T-helper 2 cell treated with Interferon-gamma antibody and Interleukin-4, amounts not matched to agents 100 ng/mL and 5 ng/mL, for 36 hours (primary cell): ENCODE results near the gene SLC35D2. TPM values are rescaled to one million over a fixed set of nuclear protein-coding genes. Genes with fewer than 3 reads are reported as not detected.
"Not testable (repeated sequence)": the region's sequence is repeated elsewhere in the genome, so short reads cannot be mapped to it uniquely, and the experiment has no call there.

ENCODE experiments used
- intact Hi-C: fragments of 100-400 bp; cut with micrococcal nuclease; formaldehyde crosslinking; loops from one replicate; pipeline ENCODE4 v1.15.1; 2023
- total RNA-seq: library from RNA; stranded (reverse); gene quantifications from 2 replicates; pipeline ENCODE4 v1.2.3, GENCODE V29; 2022

Gene SLC35D2
- total RNA-seq, 1 donor from 2014 or later = 6.8 TPM

DNA sequence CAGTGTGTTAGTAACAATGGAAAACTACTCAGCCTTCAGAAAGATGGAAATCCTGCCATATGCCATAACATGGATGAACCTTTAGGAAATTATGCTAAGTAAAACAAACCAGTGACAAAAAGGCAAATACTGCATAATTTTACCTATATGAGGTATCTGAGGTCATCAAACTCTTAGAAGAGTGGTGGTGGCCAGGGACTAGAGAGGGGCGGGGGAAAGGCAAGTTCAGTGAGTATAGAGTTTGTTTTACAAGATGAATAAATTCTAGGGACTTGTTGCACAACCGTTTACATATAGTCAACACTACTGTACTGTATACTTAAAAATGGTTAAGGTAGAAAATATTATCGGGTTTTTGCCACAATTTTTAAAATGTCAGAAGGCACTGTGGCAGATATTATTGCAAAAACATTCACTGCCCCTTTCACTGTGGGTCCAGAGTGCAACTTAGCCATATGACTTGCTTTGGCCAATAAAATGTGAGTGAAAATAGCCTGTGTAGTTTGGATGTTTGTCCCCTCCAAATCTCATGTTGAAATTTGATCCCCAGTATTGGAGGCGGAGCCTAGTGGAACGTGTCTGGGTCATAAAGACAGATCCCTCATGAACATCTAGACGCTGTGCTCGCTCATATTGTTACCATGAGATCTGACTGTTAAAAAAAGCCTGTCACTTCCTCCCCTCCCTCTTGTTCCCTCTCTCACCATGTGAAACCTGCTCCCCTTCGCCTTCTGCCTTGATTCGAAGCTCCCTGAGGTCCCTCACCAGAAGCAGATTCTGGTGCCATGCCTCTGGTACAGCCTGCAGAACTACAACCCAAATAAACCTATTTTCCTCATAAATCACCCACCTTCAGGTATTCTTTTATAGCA lies 25.1 kb upstream of the SLC35D2 start:
- intact Hi-C loops = no loop called here

DNA sequence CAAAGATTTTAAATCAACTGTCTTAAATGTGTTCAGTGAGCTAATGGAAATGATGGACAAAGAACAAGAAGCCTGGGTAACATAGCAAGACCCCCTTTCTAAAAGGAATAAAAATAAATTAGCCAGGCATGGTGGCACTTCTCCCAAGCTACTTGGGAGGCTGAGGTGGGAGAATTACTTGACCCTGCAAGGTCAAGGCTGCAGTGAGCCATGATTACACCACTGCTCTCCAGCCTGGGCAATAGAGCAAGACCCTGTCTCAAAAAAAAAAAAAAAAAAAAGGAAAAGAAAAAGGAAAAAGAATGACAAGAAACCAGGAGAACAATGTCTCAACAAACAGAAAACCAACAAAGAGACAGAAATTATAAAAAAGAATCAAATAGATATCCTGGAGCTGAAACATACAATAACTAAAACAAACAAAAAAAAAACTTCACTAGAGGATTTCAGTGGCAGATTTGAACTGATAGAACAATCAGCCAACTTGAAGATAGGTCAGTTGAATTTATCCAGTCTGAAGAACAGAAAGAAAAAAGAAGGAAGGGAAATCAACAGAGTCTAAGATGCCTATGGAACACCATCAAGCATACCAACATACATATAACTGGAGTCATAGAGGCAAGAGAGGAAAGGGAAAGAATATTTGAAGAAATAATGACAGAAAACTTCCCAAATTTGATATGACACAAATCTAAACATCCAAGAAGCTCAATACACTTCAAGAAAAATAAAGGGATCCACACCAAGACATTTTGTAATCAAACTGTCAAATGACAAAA lies 16.8 kb upstream of the SLC35D2 start:
- intact Hi-C loops = no loop called here

DNA sequence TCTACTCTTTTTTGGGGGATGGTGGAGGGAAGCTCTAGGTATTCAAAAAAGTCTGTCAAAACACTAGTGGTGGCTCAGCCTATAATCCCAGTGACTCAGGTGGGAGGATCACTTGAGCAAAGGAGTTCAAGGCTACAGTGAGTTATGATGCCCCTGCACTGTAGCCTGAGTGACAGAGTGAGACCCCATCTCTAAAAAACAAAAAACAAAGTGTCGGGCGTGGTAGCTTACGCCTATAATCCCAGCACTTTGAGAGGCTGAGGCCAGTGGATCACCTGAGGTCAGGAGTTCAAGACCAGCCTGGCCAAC lies 15.8 kb upstream of the SLC35D2 start:
- intact Hi-C loops = no loop called here

DNA sequence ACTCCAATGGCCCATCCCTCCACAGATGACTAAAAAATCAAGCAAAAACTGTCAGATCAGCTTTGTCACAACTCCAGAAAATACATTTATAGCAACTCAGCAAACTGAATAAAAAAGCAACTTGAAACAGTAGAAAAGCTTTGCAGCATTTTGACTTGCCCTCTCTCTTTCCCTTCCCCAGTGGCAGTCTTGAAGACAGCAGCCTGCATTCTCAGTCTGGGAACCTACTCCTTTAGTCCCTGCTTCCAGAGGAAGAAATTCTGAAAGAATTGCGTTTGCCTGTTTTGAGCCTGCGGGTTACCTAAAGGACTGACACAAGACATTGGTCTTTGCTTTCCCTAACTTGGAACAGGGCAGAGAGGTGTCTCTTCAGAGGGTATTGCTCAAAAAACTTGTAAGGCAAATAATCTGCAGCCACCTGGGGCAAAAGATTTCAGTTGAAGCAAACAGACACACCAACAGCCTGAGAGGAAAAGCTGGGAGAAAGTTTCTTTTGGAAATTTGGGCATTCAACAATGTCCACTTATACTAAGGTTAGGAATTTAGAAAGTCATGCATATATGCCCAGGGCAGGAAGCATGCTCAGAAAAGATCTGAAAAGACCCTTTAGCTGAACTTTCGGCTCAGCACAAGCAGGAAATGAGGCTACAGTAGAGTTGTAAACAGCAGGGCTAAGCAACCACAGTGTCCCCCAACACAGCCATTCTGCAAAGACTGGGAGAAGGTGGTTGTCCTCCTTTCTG lies 15.2 kb upstream of the SLC35D2 start:
- intact Hi-C loops = no loop called here

DNA sequence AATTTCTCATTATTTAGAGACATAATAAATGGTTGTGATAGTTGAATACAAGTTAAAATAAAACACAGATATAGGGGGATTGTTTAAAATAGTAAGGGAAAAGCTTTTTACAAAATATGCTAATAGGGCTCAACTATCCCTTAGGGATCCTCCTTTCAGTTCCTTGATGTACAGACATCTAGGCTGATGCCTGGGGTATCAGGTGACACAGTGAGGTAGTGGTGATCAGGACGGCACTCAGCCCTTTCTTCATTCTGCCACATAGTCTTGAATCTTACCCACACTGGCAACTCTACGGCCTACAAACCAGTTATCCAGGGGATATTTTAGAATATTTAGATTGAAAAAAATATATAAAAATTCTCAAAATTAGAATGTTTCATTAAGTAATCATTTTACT lies 12.5 kb upstream of the SLC35D2 start:
- intact Hi-C loops = no loop called here

DNA sequence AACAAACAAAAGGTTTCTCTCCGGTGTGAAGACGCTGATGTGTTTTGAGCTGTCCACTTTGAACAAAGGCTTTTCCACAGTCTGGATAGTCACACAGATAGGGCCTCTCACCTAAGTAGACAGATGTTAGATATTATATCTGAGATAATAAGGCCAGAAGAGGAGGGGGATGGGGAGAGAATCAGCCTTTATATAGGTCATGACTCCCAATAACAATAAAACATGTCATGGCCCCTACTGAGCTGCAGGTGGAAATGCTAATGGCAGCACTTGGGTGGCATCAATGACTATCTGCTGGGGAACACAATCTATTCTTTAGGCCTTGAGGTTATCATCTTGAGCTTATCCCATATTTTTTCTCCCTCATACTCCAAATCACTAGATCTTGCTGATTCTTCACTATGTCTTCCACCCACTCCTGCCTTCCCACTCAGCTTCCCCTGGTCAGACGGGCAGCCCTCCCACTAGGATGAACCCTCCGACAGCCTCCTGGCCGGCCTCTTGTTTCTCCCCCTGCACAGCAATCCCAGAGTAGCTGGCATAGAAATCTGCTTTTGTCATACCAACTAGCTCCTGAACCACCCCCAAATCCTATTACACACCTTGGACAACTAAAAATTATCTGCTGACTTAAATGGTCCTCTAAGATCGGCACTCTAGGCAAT lies 11.5 kb upstream of the SLC35D2 start:
- intact Hi-C loops = no loop called here

DNA sequence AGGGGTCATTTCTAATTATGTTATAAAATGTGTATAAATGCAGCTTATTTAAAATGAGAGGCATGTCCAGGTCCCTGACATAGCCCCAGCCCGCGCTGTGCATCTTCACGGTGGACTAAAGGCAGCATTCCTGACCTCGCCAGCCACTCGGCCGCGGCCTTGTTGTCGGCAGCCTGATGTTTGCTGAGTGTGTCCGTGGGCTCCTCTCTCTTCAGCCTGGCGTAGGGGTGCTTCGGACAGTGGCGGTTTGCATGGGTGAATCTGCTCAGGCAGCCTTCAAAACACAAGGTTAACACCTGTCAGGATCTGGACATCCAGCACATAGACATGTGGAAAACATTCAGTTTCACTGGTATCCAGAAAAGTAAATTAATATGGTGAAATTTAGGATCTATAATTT lies 8.8 kb upstream of the SLC35D2 start:
- intact Hi-C loops = no loop called here

DNA sequence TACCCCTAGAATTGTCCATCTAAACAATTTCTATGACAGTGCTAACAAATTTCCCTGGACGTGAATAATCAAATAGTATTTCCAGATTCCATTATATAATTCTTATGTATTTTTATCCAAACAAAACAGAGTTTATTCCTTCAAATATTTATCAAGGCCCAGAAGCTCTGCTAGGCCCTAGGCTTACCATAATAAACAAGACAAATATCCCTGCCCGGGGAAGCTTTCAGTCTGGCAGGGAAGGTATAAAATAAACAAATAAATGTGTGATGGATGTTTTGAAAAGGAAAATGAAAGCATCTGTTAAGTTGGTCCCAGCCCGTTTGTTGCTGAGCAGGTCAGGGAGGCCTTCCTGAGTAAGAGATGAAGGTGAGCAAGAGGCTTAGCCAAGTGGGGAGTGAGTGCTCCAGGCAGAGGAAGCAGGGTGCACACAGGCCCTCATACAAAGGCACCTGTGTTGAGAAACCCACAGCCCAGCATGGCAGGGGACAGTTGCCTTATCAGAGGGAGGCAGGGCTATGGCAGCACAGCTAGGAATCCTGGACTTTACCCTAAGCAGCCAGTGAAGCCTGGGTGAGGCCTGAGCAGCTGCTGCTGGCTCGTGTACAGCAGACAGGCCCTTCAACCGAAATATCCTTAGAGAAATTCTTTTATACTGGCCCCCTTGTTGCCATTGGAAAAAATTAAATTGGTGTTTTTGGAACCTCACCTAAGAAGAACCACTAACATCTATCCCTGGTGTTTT lies 7.7 kb upstream of the SLC35D2 start:
- intact Hi-C loops = no loop called here

DNA sequence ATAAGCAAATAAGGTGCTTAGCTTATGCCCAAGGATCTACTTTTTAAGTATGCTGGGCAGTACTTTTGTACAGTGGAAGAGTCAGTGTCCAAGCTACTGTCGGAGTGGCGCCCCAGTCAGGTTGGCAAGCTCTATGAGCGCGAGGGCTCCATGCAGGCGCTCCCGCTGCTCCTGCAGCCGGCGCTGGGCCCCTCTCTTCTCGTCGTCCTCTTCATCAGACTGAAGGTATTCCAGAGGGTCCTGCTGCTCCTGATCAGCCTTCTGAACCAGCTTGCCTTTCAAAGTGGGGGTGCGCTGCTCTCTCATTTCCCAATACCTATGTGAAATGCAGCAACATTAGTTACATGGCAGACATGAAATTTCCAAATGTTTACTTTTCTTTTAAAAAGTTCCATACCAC lies 4.6 kb upstream of the SLC35D2 start:
- intact Hi-C loops = no loop called here

DNA sequence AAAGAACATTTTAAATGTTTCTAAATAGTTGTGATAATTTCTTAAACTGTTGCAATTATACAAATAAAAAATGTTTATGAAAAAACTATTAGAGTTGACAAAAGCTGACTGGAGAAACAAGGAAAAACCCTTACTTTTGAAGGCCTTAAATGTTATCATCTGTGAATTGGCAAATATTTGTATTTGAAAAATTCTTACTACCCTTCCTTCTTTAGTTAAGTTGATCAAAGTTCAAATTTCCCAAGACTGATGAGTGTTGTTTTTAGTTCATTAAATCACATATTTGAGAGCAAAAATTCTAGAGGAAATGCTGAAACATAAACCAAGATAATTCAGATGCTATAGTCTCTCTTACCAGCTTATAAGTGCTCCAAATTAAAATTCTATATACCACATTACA lies 2.6 kb upstream of the SLC35D2 start:
- intact Hi-C loops = no loop called here

DNA sequence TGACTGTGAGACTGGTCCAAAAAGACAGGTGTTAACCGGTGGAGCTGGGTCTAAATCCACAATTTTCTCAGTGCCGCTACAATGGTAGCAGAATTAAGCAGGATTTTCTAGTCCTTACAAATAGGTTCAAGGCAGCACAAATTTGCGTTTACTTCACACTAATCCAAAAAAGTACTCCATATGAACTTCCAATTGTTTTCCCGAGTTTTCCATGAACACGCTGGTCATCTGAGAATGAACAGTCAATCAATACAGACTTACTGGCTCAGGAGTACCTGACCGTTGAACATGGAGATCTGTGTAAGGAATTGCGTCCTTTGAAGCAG lies 709 bp downstream of the SLC35D2 start:
- intact Hi-C loops = no loop called here

DNA sequence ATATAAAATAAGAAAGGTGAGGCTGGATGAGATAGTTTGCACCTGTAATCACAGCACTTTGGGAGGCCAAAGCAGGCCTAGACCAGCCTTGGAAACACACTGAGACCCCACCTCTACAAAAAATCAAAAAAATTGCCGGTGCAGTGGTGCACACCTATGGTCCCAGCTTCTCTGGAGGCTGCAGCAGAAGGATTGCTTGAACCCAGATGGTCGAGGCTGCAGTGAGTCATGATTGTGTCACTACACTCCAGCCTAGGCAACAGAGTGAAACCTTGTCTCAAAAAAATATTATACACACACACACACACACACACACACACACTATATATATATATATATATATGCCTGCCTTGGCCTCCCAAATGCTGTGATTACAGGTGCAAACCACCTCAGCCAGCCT lies 1.3 kb downstream of the SLC35D2 start:
- intact Hi-C loops = no loop called here

DNA sequence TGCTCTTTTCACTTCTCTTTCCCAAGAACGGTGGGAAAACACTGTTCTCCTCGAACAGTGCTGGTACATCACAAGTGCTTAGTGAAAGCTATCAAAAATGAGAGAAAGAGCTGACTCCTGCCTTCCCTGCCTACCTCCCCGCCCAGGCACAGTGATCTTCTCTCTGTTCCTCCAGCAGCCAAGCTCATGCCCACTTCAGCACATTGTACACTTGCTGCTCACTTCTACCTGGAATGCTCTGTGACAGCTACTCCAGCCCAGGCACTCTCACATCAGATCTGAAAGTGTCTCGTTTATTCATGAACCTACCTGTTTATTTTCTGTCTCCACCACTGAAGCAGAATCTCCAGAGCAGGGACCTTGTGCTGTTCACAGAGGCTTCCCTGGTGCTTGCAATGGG lies 1.8 kb downstream of the SLC35D2 start:
- intact Hi-C loops = no loop called here

DNA sequence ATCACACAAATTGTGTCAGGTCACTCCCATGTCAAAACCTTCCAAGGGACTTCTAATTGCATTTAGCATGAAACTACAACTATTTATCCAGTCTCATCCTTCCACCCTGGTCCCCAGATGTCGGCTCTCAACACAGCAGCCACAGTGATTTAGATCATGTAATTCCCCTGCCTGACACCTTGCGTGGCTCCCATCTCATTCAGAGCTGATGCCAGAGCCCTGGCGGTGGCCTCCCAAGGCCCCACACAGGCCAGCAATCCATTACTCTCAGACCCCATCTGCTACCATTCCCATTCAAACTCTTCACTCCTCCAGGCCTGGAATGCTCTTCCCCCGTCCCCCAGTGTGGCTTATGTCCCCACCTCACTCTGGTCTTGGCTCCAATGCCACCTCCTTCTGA lies 2.4 kb downstream of the SLC35D2 start:
- intact Hi-C loops = no loop called here

DNA sequence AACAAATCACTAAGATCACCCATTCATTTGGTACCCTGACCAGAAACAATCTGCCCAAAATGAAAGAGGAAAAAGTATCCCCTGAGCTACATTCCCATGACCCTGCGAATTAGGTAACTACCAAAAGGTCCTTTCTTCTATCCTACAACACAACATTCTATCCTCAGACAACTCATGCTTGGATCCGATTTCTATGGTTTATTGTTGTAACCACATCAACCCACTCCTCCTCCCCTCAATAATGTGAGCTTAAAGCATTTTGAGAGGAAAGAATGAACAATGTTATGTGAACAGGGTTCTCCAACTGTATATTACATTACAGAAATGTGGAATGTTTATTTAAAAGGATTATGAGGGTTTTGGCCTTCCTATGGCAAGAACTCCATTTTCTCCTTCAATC lies 4.0 kb downstream of the SLC35D2 start:
- intact Hi-C loops = no loop called here

DNA sequence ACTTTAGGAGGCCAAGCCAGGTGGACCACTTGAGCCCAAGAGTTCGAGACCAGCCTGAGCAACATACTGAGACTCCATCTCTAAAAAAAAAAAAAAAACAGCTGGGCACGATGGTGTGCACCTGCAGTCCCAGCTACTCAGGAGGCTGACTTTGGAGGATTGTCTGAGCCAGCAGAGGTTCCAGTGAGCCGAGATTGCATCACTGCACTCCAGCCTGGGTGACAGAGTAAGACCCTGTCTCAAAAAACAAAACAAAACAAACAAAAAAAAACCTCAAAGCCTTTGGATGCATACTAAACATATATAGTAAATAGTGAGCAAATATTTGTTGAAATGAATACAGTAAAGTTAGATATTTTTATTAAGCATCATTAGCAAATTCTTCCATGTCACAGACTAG lies 5.3 kb downstream of the SLC35D2 start:
- intact Hi-C loops = no loop called here

DNA sequence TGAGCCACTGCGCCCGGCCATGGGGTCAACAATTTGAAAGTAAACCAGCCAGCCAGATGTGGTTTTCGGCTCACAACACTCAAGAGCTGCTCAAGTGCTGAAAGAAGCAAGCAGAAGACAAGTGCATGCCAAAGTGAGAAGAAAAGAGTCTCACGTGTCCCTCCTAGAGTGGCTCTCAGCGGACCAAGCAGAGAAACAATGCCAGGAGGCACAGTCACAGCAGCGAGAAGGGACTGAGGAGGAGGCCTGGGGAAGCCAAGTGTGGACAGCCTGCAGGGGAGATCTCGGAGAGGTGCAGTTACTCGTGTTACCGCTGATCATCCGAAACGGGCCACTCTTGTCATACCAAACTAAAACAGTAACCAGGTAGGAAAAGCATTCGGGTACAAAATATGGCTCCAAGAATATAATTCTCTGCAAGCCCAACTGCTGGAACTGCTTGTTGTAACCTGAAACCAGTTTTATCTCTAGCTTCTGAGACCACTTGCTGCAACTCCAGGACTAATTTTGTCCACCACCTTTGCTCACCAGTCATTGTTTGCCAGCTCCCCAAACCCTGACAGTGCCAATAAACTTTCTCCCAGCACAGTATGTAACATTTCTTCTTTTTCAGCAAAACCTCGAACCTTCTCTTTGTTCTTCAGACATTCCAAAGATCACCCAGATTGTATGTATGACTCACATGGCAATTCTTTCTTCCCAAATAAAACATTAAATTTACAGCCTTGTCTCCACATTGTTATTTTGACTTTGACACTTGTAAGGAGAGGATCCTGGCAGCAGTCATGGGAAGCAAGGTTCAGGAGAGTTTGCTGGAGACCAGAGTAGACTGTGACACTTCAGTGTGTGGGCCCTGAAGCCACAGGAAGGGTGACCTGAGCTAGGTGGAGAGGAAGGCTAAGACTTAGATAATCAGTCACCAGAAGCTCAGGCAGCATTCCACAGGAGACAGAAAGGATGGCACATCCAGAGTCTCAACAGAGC lies 6.3 kb downstream of the SLC35D2 start:
- intact Hi-C loops = no loop called here

DNA sequence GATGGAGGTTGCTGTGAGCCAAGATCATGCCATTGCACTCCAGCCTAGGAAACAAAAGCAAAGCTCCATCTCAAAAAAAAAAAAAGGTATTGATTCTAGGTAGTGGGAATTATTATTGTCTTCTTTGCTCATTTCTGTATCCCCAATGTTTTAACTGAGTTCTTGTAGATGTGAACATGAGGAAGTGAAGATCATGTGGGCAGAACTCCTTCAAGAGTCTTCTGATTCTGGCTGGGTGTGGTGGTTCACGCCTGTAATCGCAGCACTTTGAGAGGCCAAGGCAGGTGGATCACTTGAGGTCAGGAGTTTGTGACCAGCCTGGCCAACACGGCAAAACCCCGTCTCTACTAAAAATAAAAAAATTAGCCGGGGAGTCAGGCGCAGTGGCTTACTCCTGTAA lies 8.0 kb downstream of the SLC35D2 start:
- intact Hi-C loops = not testable (repeated sequence)

DNA sequence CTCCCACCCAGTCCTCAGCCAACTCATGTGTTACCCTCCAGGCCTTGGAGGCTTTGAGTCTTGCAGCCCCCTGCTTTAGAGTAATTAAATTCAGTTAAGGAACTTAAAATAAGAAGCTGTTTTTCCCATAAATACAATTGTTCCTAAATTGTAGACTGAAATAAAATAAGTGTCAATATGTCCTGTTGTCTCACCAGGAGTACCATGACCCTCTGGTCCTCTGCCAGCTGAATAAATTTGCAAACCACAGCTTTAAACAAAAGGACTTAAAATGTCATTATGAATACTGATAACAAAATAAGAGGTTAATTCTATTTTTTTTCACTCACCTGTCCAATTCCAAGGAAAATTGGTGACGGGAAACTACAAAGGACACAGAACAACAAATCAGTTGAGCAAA lies 15.6 kb downstream of the SLC35D2 start:
- intact Hi-C loops = no loop called here
